HG02973 (cell line): ENCODE results near the gene AMIGO1.

ENCODE experiments used
- ATAC-seq: cut with Tn5 transposase; IDR thresholded peaks from one replicate; pipeline ENCODE4 v1.9.1; 2021; ENCODE audit warnings: moderate library complexity; ENCODE audit not compliant: unreplicated experiment

The AMIGO1 gene

GRCh38 chr1:109466125-109466451 is 43.4 kb downstream of the AMIGO1 start:
- ATAC-seq, result no peak

DNA sequence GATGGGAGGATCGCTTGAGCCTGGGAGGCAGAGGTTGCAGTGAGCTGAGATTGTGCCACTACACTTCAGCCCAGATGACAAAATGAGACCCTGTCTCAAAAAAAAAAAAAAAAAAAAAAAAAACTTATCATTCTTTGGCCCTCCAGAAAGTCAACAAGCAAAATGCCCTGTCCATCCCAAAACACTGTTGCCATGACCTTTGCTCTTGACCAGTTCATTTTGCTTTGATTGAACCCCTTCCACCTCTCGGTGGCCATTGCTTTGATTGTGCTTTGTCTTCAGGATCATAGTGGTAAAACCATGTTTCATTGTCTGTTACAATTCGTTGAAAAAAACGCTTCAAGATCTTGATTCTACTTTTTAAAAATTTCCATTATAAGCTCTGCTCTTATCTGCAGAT is 51.7 kb downstream of the AMIGO1 start:
- no peak for ATAC-seq

- ATAC-seq, result no peak
Observed at GRCh38 chr1:109454497-109455133, 54.9 kb downstream of the AMIGO1 start.
